SK-N-SH treated with all-trans-retinoic acid at 6 μM for 48 hours (cell line): Measurements from ENCODE around the gene MAP2K6.

Source experiments
- ATAC-seq: fragments of 200-7000 bp; cut with Tn5 transposase; 3 replicates; pipeline ENCODE4 v1.9.1; 2020; ENCODE audit warnings: mild to moderate bottlenecking, moderate library complexity
- ARNTL ChIP-seq: fragments of 450-650 bp; formaldehyde crosslinking; IDR thresholded peaks from 2 replicates; pipeline ENCODE4 v1.5.0; 2020; ENCODE audit warnings: low read depth, mild to moderate bottlenecking, moderate library complexity, borderline replicate concordance
- BACH2 ChIP-seq: fragments of 250-450 bp; sonication (Bioruptor Pico); IDR thresholded peaks from 2 replicates; pipeline ENCODE4 v1.9.0; 2021; ENCODE audit warnings: mild to moderate bottlenecking, borderline replicate concordance
- CSDC2 ChIP-seq: fragments of 250-450 bp; sonication (Bioruptor Pico); IDR thresholded peaks from 2 replicates; pipeline ENCODE4 v1.5.0; 2020; ENCODE audit warnings: mild to moderate bottlenecking, moderate library complexity
- CSRNP3 ChIP-seq: fragments of 250-450 bp; sonication (Bioruptor Pico); IDR thresholded peaks from 2 replicates; pipeline ENCODE4 v1.5.1; 2021; ENCODE audit warnings: mild to moderate bottlenecking, moderate library complexity
- ESRRG ChIP-seq: fragments of 250-450 bp; sonication (Bioruptor Pico); IDR thresholded peaks from 2 replicates; pipeline ENCODE4 v1.6.1; 2021; ENCODE audit warnings: mild to moderate bottlenecking
- OSR1 ChIP-seq: fragments of 250-450 bp; sonication (Bioruptor Pico); IDR thresholded peaks from 2 replicates; pipeline ENCODE4 v1.8.0; 2022; ENCODE audit warnings: moderate library complexity, mild to moderate bottlenecking, inconsistent platforms
- POU6F1 ChIP-seq: fragments of 250-450 bp; sonication (Bioruptor Pico); IDR thresholded peaks from 2 replicates; pipeline ENCODE4 v1.8.0; 2021; ENCODE audit warnings: low read depth, mild to moderate bottlenecking, moderate library complexity, borderline replicate concordance
- PPARA ChIP-seq: fragments of 250-450 bp; sonication (Bioruptor Pico); IDR thresholded peaks from 2 replicates; pipeline ENCODE4 v1.5.0; 2020; ENCODE audit warnings: mild to moderate bottlenecking, borderline replicate concordance
- RARB ChIP-seq: fragments of 250-450 bp; sonication (Bioruptor Pico); IDR thresholded peaks from 2 replicates; pipeline ENCODE4 v1.8.0; 2021; ENCODE audit warnings: mild to moderate bottlenecking, moderate library complexity
- SNAI2 ChIP-seq: fragments of 250-450 bp; sonication (Bioruptor Pico); IDR thresholded peaks from 2 replicates; pipeline ENCODE4 v1.5.0; 2020; ENCODE audit warnings: mild to moderate bottlenecking, moderate library complexity
- TCF4 ChIP-seq: fragments of 250-450 bp; sonication (Bioruptor Pico); IDR thresholded peaks from 2 replicates; pipeline ENCODE4 v1.8.0; 2021; ENCODE audit warnings: mild to moderate bottlenecking, moderate library complexity, borderline replicate concordance
- TOX ChIP-seq: fragments of 250-450 bp; sonication (Bioruptor Pico); IDR thresholded peaks from 2 replicates; pipeline ENCODE4 v1.8.0; 2021; ENCODE audit warnings: mild to moderate bottlenecking, moderate library complexity, borderline replicate concordance
- TSHZ2 ChIP-seq: fragments of 250-450 bp; sonication (Bioruptor Pico); IDR thresholded peaks from 2 replicates; pipeline ENCODE4 v1.5.0; 2020; ENCODE audit warnings: mild to moderate bottlenecking, moderate library complexity
- ZC3H10 ChIP-seq: fragments of 250-450 bp; sonication (Bioruptor Pico); IDR thresholded peaks from 2 replicates; pipeline ENCODE4 v1.5.1; 2021; ENCODE audit warnings: mild to moderate bottlenecking, moderate library complexity
- ZFP3 ChIP-seq: fragments of 250-450 bp; sonication (Bioruptor Pico); IDR thresholded peaks from 2 replicates; pipeline ENCODE4 v1.5.0; 2020; ENCODE audit warnings: mild to moderate bottlenecking, moderate library complexity
- ZFP30 ChIP-seq: fragments of 450-650 bp; formaldehyde crosslinking; IDR thresholded peaks from 2 replicates; pipeline ENCODE4 v1.5.0; 2022; ENCODE audit warnings: mild to moderate bottlenecking, moderate library complexity
- ZNF565 ChIP-seq: fragments of 450-650 bp; formaldehyde crosslinking; conservative IDR thresholded peaks from 2 replicates; pipeline ENCODE4 v1.5.0; 2020; ENCODE audit warnings: low read depth, mild to moderate bottlenecking, moderate library complexity
- ZNF70 ChIP-seq: fragments of 450-650 bp; formaldehyde crosslinking; IDR thresholded peaks from 2 replicates; pipeline ENCODE4 v1.5.0; 2020; ENCODE audit warnings: mild to moderate bottlenecking, moderate library complexity
- ZNF8 ChIP-seq: fragments of 450-650 bp; formaldehyde crosslinking; IDR thresholded peaks from 2 replicates; pipeline ENCODE4 v1.5.0; 2020; ENCODE audit warnings: mild to moderate bottlenecking, moderate library complexity
- TF ChIP-seq, protein P1 (sequence below): fragments of 250-450 bp; sonication (Bioruptor Pico); IDR thresholded peaks from 2 replicates; pipeline ENCODE4 v1.5.1; 2020; ENCODE audit warnings: low read depth, mild to moderate bottlenecking, moderate library complexity

MAP2K6 gene

GRCh38 chr17:69516225-69516624 is 101.7 kb downstream of the MAP2K6 start:
- TF ChIP-seq ZNF70 (CRISPR knock-in tag) (no peak), ESRRG (no peak)
- ATAC-seq: no peak

DNA sequence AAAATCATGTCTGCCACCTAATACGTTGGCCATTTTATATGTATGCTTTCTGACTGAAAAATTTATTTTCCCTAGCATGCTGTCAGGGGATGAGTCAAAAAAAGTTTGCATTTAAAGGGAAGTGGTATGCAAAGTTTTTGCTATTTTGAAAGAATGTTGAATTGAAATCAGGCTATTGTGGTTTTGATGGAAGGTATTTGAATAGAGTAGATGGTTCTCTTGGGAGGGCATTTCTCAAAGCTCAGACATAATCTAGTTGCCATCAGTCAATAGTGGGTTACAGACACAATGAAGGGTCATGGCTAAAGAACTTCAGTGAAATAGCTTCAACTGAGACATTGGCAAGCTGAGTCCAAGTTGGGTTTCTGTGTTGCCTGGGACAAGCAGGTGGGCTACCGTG is 102.4 kb downstream of the MAP2K6 start:
- TF ChIP-seq BACH2 (CRISPR knock-in tag) (no peak), PPARA (no peak)
- ATAC-seq: no peak

- no peak for ATAC-seq
- TF ChIP-seq OSR1 (CRISPR knock-in tag) (no peak), ZFP30 (CRISPR knock-in tag) (no peak), ZFP3 (CRISPR knock-in tag) (no peak), ZNF70 (CRISPR knock-in tag) (no peak), TOX (no peak)
- TF ChIP-seq, protein P1, sequence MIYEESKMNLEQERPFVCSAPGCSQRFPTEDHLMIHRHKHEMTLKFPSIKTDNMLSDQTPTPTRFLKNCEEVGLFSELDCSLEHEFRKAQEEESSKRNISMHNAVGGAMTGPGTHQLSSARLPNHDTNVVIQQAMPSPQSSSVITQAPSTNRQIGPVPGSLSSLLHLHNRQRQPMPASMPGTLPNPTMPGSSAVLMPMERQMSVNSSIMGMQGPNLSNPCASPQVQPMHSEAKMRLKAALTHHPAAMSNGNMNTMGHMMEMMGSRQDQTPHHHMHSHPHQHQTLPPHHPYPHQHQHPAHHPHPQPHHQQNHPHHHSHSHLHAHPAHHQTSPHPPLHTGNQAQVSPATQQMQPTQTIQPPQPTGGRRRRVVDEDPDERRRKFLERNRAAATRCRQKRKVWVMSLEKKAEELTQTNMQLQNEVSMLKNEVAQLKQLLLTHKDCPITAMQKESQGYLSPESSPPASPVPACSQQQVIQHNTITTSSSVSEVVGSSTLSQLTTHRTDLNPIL: no peak
- TF ChIP-seq, all 23 proteins: peak for 0
Observed at GRCh38 chr17:69518951-69519350, 104.5 kb downstream of the MAP2K6 start.

DNA sequence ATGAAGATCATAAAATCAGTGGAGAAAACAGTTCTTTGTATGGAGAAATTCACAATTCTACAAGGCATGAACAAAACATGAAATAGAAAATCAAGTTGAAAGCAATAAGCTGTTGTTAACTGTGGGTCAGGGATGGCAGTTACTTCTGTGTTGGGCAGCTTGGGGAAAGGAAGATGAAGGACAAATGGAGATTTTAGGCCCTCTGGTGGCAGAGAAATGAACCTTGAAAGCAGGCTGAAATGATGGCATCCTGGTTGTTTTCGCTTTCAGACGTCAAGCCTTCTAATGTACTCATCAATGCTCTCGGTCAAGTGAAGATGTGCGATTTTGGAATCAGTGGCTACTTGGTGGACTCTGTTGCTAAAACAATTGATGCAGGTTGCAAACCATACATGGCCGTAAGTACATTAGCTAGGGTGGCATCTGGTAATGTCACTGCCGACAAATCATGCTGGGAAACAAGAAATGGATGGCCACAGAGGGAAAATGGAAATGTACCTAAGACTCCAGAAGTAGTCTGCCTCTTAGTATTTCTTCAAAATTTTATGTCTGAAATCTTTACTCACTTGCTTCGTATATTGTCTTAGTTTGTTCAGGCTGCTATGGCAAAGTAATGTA is 108.9 kb downstream of the MAP2K6 start:
- no peak for TF ChIP-seq ZNF8 (CRISPR knock-in tag)
- no peak for TF ChIP-seq ZNF70 (CRISPR knock-in tag)
- TF ChIP-seq ZFP3 (CRISPR knock-in tag): no peak
- TF ChIP-seq ZNF565 (CRISPR knock-in tag): no peak
- TF ChIP-seq OSR1 (CRISPR knock-in tag): no peak
- no peak for TF ChIP-seq TCF4 (CRISPR knock-in tag)
- TF ChIP-seq RARB: no peak
- TF ChIP-seq BACH2 (CRISPR knock-in tag): no peak
- TF ChIP-seq CSDC2: no peak
- no peak for TF ChIP-seq ZFP30 (CRISPR knock-in tag)
- no peak for TF ChIP-seq TSHZ2 (CRISPR knock-in tag)
- TF ChIP-seq TOX: no peak
- no peak for TF ChIP-seq ARNTL (CRISPR knock-in tag)
- TF ChIP-seq SNAI2 (CRISPR knock-in tag): no peak
- TF ChIP-seq PPARA: no peak
- ATAC-seq: peak; percentile 87

DNA sequence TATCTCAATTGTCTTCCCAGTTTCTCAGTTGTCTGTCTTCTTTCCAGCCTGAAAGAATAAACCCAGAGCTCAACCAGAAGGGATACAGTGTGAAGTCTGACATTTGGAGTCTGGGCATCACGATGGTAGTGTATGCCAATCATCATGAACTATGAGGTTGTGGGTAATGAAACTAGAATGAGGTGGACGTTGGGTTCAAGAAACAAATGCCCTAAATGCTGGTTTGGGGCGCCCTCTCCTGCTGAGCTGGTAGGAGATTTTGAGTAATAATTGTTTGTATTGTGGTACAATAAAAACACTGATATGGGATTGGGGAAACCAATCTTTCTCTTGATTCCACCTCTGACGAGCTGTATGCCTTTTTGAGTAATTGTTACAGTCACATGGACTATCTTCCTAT is 110.4 kb downstream of the MAP2K6 start:
- ATAC-seq: peak; percentile 22; the same call in 1 of the 3 replicates
- no peak for TF ChIP-seq ZFP3 (CRISPR knock-in tag)
- TF ChIP-seq, all 23 proteins: peak for 0

- TF ChIP-seq ZNF8 (CRISPR knock-in tag) (no peak), ZFP30 (CRISPR knock-in tag) (no peak), ZC3H10 (CRISPR knock-in tag) (no peak)
- ATAC-seq: peak; percentile 85
Observed at GRCh38 chr17:69525920-69526841, 111.7 kb downstream of the MAP2K6 start.

DNA sequence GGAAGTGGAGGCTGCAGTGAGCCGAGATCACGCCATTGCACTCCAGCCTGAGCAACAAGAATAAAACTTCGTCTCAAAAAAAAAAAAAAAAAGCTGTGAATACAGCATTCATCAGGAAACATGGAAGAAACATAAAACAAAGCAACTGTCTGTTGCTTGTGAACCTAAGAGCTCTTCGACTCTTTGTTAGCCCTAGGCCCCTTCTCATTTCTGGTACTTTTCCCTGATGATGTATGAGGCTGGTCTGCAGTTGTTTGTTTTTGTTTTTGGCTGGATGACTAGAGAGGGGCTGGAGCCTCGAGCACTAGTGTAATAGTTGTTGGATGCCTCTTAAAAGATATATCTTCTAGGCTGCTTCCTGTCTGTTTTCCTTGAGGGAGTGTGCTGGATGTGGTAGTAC is 113.5 kb downstream of the MAP2K6 start:
- no peak for ATAC-seq
- TF ChIP-seq ZC3H10 (CRISPR knock-in tag) (no peak), ZNF8 (CRISPR knock-in tag) (no peak), ARNTL (CRISPR knock-in tag) (no peak), BACH2 (CRISPR knock-in tag) (no peak), TCF4 (CRISPR knock-in tag) (no peak), ZNF565 (CRISPR knock-in tag) (no peak), ZNF70 (CRISPR knock-in tag) (no peak), POU6F1 (no peak), OSR1 (CRISPR knock-in tag) (no peak), CSRNP3 (CRISPR knock-in tag) (no peak), SNAI2 (CRISPR knock-in tag) (no peak)
